Measurements from ENCODE around the gene TACC2. TPM values are rescaled to one million over a fixed set of nuclear protein-coding genes. Genes with fewer than 3 reads are reported as not detected.

TACC2 gene
- total and polyA plus RNA-seq, 2 experiments from 2014 or later: 75.7 to 98.0 TPM

DNA sequence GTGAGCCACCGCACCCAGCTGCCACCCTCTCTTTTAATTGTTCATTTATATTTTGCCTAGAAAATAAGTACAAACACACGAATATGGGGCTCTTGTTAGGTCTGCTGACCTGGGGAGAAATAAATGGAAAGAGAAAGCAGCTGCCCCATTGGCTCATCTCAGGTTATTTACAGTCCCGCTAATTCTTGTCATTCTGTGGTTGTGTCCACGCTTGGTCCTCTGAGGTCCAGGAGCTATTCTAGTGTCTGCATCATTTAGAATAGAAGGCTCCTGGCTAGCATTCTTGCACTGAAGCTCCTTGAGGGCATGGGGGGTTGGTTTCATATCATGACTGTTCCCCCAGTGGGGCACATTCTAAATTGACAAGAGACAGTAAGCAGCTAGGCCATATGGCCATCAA is 128.5 kb downstream of the TACC2 start:
- no peaks in the 10 kb centered on the region for H3K9me3 ChIP-seq (ENCODE audit: low read depth)
- no peaks in the 10 kb centered on the region for H3K27me3 ChIP-seq
- H3K4me1 ChIP-seq (ENCODE audit: low read depth): peaks cover 48% of the 10 kb centered on the region
- H3K27ac ChIP-seq: no peak overlapping the region
- H3K36me3 ChIP-seq: peaks cover 2% of the 10 kb centered on the region
- H3K4me3 ChIP-seq: no peak overlapping the region
- no peak for DNase-seq (ENCODE audit: low read depth in 1 of 2, low spot score in 1 of 2)
- TF ChIP-seq CTCF (IDR thresholded peaks at IDR 0.05; ENCODE audit: low read depth, low read length): no peak

DNA sequence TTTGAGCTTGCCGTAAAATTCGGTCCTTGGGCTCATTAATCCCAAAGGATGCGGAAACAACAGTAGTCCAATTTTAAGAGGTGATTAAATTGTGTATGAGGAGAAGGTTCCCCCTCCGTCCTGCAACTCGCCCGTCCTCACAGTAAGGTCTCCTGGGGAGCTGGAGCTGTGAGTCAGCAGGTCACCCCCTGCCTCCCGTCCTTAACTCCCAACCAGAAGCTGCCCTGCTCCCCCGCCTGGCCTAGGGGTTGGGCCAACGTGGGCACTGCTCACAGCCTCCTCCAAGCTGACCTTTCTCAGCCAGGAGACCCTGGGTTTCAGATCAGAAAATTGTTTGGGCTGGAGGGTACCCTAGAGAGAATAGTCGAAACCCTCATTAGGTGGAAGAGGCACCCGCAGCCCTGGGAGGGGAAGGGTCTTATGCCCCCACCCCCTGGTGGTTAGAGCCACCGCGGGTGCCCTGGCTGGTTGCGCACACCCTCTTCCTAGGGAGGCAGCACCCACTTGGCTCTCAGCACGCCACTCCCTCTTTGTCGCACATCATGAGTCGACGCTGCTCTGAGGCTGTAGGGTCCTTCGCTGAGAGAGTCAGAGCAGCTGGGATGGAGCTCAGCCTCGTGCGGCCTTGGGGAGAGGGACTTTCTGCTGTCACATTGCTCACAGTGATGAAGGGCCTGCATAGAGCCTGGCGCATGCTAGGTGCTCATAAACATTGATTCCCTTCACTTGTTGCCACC is 131.2 kb downstream of the TACC2 start:
- Histone ChIP-seq H3K27me3 (no peaks in the 10 kb centered on the region), H3K4me1 (ENCODE audit: low read depth) (peaks cover 36% of the 10 kb centered on the region), H3K4me3 (no peak overlapping the region), H3K27ac (no peak overlapping the region), H3K36me3 (peaks cover 2% of the 10 kb centered on the region), H3K9me3 (ENCODE audit: low read depth) (no peaks in the 10 kb centered on the region)
- DNase-seq (ENCODE audit: low read depth in 1 of 2, low spot score in 1 of 2): no peak
- no peak for TF ChIP-seq CTCF (IDR thresholded peaks at IDR 0.05; ENCODE audit: low read depth, low read length)

- no peak overlapping the region for H3K27ac ChIP-seq
- H3K9me3 ChIP-seq (ENCODE audit: low read depth): no peaks in the 10 kb centered on the region
- no peak for TF ChIP-seq CTCF (IDR thresholded peaks at IDR 0.05; ENCODE audit: low read depth, low read length)
- H3K27me3 ChIP-seq: no peaks in the 10 kb centered on the region
- no peak for DNase-seq (ENCODE audit: low read depth in 1 of 2, low spot score in 1 of 2)
- H3K4me1 ChIP-seq (ENCODE audit: low read depth): peaks cover 27% of the 10 kb centered on the region
- H3K36me3 ChIP-seq: peaks cover 2% of the 10 kb centered on the region
- H3K4me3 ChIP-seq: no peak overlapping the region
These were observed 132.1 kb downstream of the TACC2 start for GRCh38 chr10:122121059-122121458.

DNA sequence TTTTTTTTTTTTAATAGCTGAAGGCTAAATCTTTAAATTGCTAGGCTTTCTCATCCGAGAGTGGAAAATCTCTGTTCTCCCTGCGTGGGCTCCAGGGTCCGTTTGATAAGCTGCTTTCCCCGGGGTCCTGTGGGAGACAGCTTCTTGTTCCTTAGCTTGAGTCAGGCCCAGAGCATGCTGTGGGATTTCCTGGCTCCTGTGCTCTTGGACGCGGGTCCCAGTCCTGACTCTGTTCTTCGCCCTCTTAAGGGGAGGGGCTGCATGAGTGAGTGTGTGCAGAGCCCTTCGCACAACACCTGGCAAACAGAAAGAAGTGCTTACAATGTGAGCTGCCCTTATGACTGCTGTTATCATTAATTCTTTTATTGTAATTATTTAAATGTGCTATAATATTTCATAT is 133.5 kb downstream of the TACC2 start:
- Histone ChIP-seq H3K27me3 (no peaks in the 10 kb centered on the region), H3K4me1 (ENCODE audit: low read depth) (peaks cover 28% of the 10 kb centered on the region), H3K9me3 (ENCODE audit: low read depth) (no peaks in the 10 kb centered on the region), H3K27ac (no peak overlapping the region), H3K4me3 (no peak overlapping the region), H3K36me3 (peaks cover 2% of the 10 kb centered on the region)
- no peak for DNase-seq (ENCODE audit: low read depth in 1 of 2, low spot score in 1 of 2)
- no peak for TF ChIP-seq CTCF (IDR thresholded peaks at IDR 0.05; ENCODE audit: low read depth, low read length)

GRCh38 chr10:122123186-122123585 is 134.2 kb downstream of the TACC2 start:
- H3K9me3 ChIP-seq (ENCODE audit: low read depth): no peaks in the 10 kb centered on the region
- TF ChIP-seq CTCF (IDR thresholded peaks at IDR 0.05; ENCODE audit: low read depth, low read length): no peak

More at GRCh38 chr10:122123186-122123585, 134.2 kb downstream of the TACC2 start:
- H3K27me3 ChIP-seq: no peaks in the 10 kb centered on the region
- H3K36me3 ChIP-seq: peaks cover 2% of the 10 kb centered on the region
- no peak overlapping the region for H3K4me3 ChIP-seq
- H3K27ac ChIP-seq: no peak overlapping the region
- no peak for DNase-seq (ENCODE audit: low read depth in 1 of 2, low spot score in 1 of 2)
- H3K4me1 ChIP-seq (ENCODE audit: low read depth): peaks cover 34% of the 10 kb centered on the region

All from cardiac muscle cell (in vitro differentiated cells and primary cell).